Adrenal gland (tissue), 12 donors: ENCODE measurements around the gene IL1RL1. TPM values are rescaled to one million over a fixed set of nuclear protein-coding genes. Genes with fewer than 3 reads are reported as not detected.

Experiments
- DNase-seq, 7 donors: peaks; one replicate each; pipeline ENCODE4 v3.0.0-alpha.2; 2019 to 2020
- H3K27ac ChIP-seq, 5 donors: fragments of 200-600 bp; sonication (generic) in 4 of 5; 1 replicate in 3 of 5; 2 replicates in 2 of 5; pipeline versions ENCODE4 v1.5.1 to v1.8.0; 2016 to 2020; ENCODE audit warnings: mild to moderate bottlenecking in 1 of 5
- H3K27me3 ChIP-seq: fragments of 200-600 bp; 2 replicates; pipeline ENCODE4 v1.8.0; 2021
- H3K36me3 ChIP-seq, 2 donors: fragments of 200-600 bp; replicated peaks in 1 of 2; 1 replicate in 1 of 2; 2 replicates in 1 of 2; pipeline versions ENCODE4 v1.5.1 to v1.8.0; 2018 to 2022
- H3K4me1 ChIP-seq, 2 donors: fragments of 200-600 bp; replicated peaks in 1 of 2; 1 replicate in 1 of 2; 2 replicates in 1 of 2; pipeline versions ENCODE4 v1.5.1 to v1.8.0; 2018 to 2021
- H3K4me3 ChIP-seq, 4 donors: fragments of 200-600 bp; sonication (generic) in 3 of 4; one replicate each; pipeline ENCODE4 v1.5.1; 2016 to 2018
- H3K9me3 ChIP-seq, 3 donors: fragments of 200-600 bp; sonication (generic) in 1 of 3; replicated peaks in 1 of 3; 1 replicate in 2 of 3; 2 replicates in 1 of 3; pipeline versions ENCODE4 v1.5.1 to v1.8.0; 2016 to 2021
- POLR2A ChIP-seq, 2 donors: fragments of 450-650 bp; IDR thresholded peaks; one replicate each; pipeline ENCODE4 v1.6.1; 2017; ENCODE audit warnings: antibody characterized with exemption in 2 of 2, mild to moderate bottlenecking in 2 of 2, moderate library complexity in 1 of 2
- WGBS, 4 donors: extraction: QIAGEN DNeasy Blood & Tissue Kit in 2 of 4; methylation state at CpG; one replicate each; pipeline versions ENCODE4 v1.1.5 to v1.1.7; 2013 to 2017; 5-methylcytosine and 5-hydroxymethylcytosine counted together
- intact Hi-C, 2 donors: fragments of 100-400 bp; cut with DNase I; formaldehyde crosslinking; loops; one replicate each; pipeline versions ENCODE4 v1.14.1 to v1.15.0; 2022 to 2023
- polyA plus RNA-seq, 3 donors: library from polyadenylated mRNA; stranded (reverse); fragments of 200-250 nt in 2 of 3; fragments of 350-450 nt in 1 of 3; fragmentation: Illumina TruSeq in 1 of 3; extraction: RNeasy Lipid Tissue Mini Kit (QIAGEN cat#74804) in 1 of 3; gene quantifications; one replicate each; pipeline ENCODE4 v1.2.3, GENCODE V29; 2013 to 2014
- total RNA-seq, 9 donors: library from RNA; depleted of rRNA in 4 of 9; stranded (reverse); fragments of >200 nt in 4 of 9; fragments of 120-200 nt in 1 of 9; fragmentation: NEBNext Ultra II Directional in 1 of 9; extraction: Animal tissue kit (Norgen Biotek cat#: 25700) in 1 of 9; gene quantifications; one replicate each; pipeline versions ENCODE4 v1.1.0 to v1.2.4, GENCODE V29; 2013 to 2023
- TF ChIP-seq, protein P1 (sequence below), 6 experiments: fragments of 450-650 bp in 4 of 6; fragments of 200-600 bp in 2 of 6; sonication (generic) in 1 of 6; IDR thresholded peaks; 1 replicate in 5 of 6; 2 replicates in 1 of 6; pipeline versions ENCODE4 v1.5.1 to v1.8.0; 2016 to 2021; ENCODE audit warnings: antibody characterized with exemption in 6 of 6, mild to moderate bottlenecking in 2 of 6, moderate library complexity in 1 of 6
- donor health status: healthy with polysubstance abuse.
- donor health status: Bipolar disorder and iron deficiency.
- donor health status: DM: yes; HTN: yes; CAD: no.
- donor health status: DM: no; HTN: no; CAD: no.
- donor health status: DM: no; HTN: no; CAD: no.
- donor health status: DM: yes; HTN: yes; CAD: no.

The IL1RL1 gene
- total and polyA plus RNA-seq, 12 donors, result 2.1 to 74.8 (median 23.4) TPM

DNA sequence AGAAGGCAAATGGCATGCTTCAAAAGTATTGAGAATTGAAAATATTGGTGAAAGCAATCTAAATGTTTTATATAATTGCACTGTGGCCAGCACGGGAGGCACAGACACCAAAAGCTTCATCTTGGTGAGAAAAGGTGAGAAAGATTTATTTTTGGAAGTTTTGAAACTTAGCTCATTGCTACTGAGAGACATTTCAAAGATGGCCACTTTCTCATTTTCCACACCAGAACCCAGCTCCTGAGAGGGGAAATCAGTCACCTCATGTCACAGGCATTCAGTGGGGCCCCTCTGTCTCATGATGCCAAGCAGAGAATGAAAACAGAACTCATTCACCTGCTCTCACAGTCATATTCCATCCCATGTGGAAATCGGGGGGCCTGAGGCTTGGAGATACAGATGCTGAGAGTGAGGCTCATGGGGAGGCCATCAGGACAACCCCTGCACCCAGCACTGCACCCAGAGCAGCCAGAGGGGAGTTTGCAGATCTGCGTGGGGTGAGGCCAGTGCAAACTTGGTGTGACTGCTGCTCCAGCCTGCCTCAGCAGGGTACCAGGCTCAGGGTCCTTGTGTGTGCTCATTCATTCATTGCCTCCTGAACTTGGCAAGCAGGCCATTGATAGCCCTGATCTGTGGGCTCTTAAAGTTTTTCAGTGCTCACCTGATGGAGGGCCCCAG is 75.6 kb downstream of the IL1RL1 start:
- H3K4me3 ChIP-seq, result no peak overlapping the region
- H3K27ac ChIP-seq, result no peak overlapping the region
- peaks cover 0 to 12% (median 0%) of the 10 kb centered on the region in 3 donors for H3K9me3 ChIP-seq
- DNase-seq, result no peak
- TF ChIP-seq, protein P1, sequence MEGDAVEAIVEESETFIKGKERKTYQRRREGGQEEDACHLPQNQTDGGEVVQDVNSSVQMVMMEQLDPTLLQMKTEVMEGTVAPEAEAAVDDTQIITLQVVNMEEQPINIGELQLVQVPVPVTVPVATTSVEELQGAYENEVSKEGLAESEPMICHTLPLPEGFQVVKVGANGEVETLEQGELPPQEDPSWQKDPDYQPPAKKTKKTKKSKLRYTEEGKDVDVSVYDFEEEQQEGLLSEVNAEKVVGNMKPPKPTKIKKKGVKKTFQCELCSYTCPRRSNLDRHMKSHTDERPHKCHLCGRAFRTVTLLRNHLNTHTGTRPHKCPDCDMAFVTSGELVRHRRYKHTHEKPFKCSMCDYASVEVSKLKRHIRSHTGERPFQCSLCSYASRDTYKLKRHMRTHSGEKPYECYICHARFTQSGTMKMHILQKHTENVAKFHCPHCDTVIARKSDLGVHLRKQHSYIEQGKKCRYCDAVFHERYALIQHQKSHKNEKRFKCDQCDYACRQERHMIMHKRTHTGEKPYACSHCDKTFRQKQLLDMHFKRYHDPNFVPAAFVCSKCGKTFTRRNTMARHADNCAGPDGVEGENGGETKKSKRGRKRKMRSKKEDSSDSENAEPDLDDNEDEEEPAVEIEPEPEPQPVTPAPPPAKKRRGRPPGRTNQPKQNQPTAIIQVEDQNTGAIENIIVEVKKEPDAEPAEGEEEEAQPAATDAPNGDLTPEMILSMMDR (IDR thresholded peaks at IDR 0.05), result no peak
- TF ChIP-seq POLR2A (IDR thresholded peaks at IDR 0.05), result no peak
- WGBS, 4 donors, result 52 to 75% (median 72%) methylated on average over 2 to 3 of the region's 3 CpGs
- H3K36me3 ChIP-seq, result no peaks in the 10 kb centered on the region
- no peaks in the 10 kb centered on the region for H3K27me3 ChIP-seq
- intact Hi-C loops, result no loop called here
- H3K4me1 ChIP-seq, result no peaks in the 10 kb centered on the region

DNA sequence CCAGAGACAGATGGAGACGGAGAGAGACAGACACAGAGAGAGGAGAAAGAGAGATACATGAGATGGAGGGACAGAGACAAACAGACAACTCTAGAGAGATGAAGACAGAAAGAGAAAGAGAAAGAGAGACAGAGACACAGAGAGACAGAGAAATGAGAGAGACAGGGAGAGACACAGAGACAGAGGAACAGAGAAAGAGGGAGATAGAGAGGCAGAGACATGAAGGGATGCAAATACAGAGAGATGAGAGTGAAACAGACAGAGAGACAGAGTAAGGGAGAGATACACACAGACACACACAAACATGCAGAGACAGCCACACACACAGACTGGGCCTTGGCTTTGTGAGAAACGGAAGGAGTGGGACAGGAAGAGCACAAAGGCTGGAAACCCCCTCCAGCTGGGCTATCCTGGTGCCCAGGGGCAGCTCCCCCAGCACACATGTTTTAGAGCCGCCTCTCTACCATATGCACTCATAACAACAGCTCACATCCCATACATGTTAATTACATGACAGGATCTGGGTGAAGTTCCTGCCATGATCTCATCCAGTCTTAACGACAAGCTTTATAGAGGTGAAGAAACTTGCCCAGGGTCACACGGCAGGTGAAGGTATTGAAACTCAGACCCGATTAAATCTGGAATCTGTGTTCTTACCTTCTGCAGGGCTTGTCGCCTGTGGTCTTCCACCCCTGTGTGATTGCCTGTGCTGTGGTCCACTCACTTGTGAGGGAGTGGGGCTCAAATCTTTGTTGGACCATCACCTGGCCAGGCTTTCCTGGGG is 76.6 kb downstream of the IL1RL1 start:
- 76 to 85% (median 83%) methylated on average over 3 to 7 of the region's 7 CpGs for WGBS, 4 donors
- peaks cover 0 to 8% (median 0%) of the 10 kb centered on the region in 3 donors for H3K9me3 ChIP-seq
- no peak for DNase-seq
- H3K4me3 ChIP-seq, result no peak overlapping the region
- no peaks in the 10 kb centered on the region for H3K27me3 ChIP-seq
- no peak overlapping the region for H3K27ac ChIP-seq
- intact Hi-C loops, result no loop called here
- H3K4me1 ChIP-seq, result no peaks in the 10 kb centered on the region
- TF ChIP-seq, protein P1 (IDR thresholded peaks at IDR 0.05), result no peak
- no peak for TF ChIP-seq POLR2A (IDR thresholded peaks at IDR 0.05)
- H3K36me3 ChIP-seq, result no peaks in the 10 kb centered on the region

DNA sequence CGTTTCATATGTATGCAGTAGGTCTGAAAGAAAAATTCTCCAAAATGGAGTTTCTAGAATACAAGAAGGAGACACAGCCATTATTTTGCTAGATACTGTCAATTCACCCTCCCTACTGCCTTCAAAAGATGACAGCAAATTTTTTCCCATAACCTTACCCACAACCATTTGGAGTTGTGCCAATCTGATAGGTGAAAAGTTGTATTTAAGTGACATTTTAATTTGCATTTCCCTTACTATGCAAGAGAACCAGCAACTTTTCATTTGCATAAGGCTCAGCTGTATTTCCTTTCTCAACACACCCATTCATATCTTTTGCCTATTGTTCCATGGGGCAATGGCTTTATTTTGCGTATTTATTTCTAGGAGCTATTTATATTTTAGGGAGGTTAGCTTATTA is 80.2 kb downstream of the IL1RL1 start:
- Histone ChIP-seq H3K36me3 (no peaks in the 10 kb centered on the region), H3K9me3 (no peaks in the 10 kb centered on the region), H3K27ac (no peak overlapping the region), H3K4me1 (no peaks in the 10 kb centered on the region), H3K27me3 (no peaks in the 10 kb centered on the region), H3K4me3 (no peak overlapping the region)
- TF ChIP-seq POLR2A (IDR thresholded peaks at IDR 0.05), result no peak
- TF ChIP-seq, protein P1 (IDR thresholded peaks at IDR 0.05), result no peak
- 71 to 86% (median 76%) methylated on average over 2 of the region's 2 CpGs for WGBS, 4 donors
- intact Hi-C loops, result no loop called here
- no peak for DNase-seq

DNA sequence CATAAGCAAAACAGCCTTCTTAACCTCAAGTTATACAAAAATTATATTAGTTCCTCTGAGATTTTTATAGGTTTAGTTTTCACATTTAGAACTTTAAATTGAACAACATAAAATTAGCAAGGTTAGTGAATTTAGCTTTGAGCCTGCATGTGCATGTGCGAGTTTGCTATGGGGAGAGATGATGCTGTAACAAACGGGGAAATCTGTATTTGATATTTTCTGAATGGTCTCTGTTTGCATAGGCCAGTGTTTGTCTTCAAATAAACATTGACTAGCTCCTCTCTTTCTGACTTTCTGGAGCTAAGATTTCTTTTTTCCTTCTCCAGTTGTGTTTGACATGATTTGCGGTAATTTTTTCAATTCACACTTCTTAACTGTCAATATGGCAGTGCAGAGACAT is 80.7 kb downstream of the IL1RL1 start:
- Histone ChIP-seq H3K36me3 (no peaks in the 10 kb centered on the region), H3K9me3 (no peaks in the 10 kb centered on the region), H3K4me3 (no peak overlapping the region), H3K27ac (no peak overlapping the region), H3K4me1 (no peaks in the 10 kb centered on the region), H3K27me3 (no peaks in the 10 kb centered on the region)
- intact Hi-C loops, result no loop called here
- TF ChIP-seq POLR2A (IDR thresholded peaks at IDR 0.05), result no peak
- TF ChIP-seq, protein P1 (IDR thresholded peaks at IDR 0.05), result no peak
- 68 to 92% (median 76%) methylated on average over 3 of the region's 3 CpGs for WGBS, 4 donors
- no peak for DNase-seq
